DOHH2 (cell line): ENCODE results near the gene KLK2.

Source experiments
- H3F3A ChIP-seq: fragments of 200-600 bp; sonication (generic), shearing (Covaris generic); 2 replicates; pipeline ENCODE4 v1.6.0; 2016; ENCODE audit warnings: antibody characterized with exemption, mild to moderate bottlenecking; ENCODE audit not compliant: control insufficient read depth, insufficient read depth
- H3K27ac ChIP-seq: fragments of 200-600 bp; sonication (generic); 2 replicates; pipeline ENCODE4 v1.5.1; 2014; ENCODE audit warnings: low read depth, mild to moderate bottlenecking, low read length, moderate library complexity
- H3K27me3 ChIP-seq: fragments of 200-600 bp; sonication (generic); 2 replicates; pipeline ENCODE4 v1.6.1; 2014; ENCODE audit warnings: mild to moderate bottlenecking, low read length, mixed read lengths; ENCODE audit not compliant: control insufficient read depth
- H3K36me3 ChIP-seq: fragments of 200-600 bp; sonication (generic); 2 replicates; pipeline ENCODE4 v1.6.1; 2014; ENCODE audit warnings: mild to moderate bottlenecking, low read length, moderate library complexity, mixed read lengths; ENCODE audit not compliant: control insufficient read depth
- H3K4me1 ChIP-seq: fragments of 200-600 bp; sonication (generic); 2 replicates; pipeline ENCODE4 v1.6.1; 2014; ENCODE audit warnings: mild to moderate bottlenecking, low read length, mixed read lengths; ENCODE audit not compliant: control insufficient read depth
- H3K4me2 ChIP-seq: fragments of 200-600 bp; sonication (generic); 2 replicates; pipeline ENCODE4 v1.6.0; 2014; ENCODE audit warnings: mild to moderate bottlenecking, low read length, moderate library complexity
- H3K4me3 ChIP-seq: fragments of 200-600 bp; sonication (generic); 2 replicates; pipeline ENCODE4 v1.5.1; 2014; ENCODE audit warnings: mild to moderate bottlenecking, low read length, mixed read lengths
- H3K79me2 ChIP-seq: fragments of 200-600 bp; sonication (generic); 2 replicates; pipeline ENCODE4 v1.6.1; 2014; ENCODE audit warnings: mild to moderate bottlenecking, low read length, mixed read lengths; ENCODE audit not compliant: control insufficient read depth
- H3K9me2 ChIP-seq: fragments of 200-600 bp; sonication (generic); replicated peaks from 2 replicates; pipeline ENCODE4 v1.6.1; 2014; ENCODE audit warnings: mild to moderate bottlenecking, low read length, mixed read lengths; ENCODE audit not compliant: control insufficient read depth
- H3K9me3 ChIP-seq: fragments of 200-600 bp; sonication (generic); 2 replicates; pipeline ENCODE4 v1.6.1; 2014; ENCODE audit warnings: antibody characterized with exemption, low read length, mixed read lengths; ENCODE audit not compliant: control insufficient read depth, insufficient read depth
- H4K20me1 ChIP-seq: fragments of 200-600 bp; sonication (generic); 2 replicates; pipeline ENCODE4 v1.6.0; 2014; ENCODE audit warnings: low read depth, mild to moderate bottlenecking, antibody characterized with exemption, low read length, moderate library complexity; ENCODE audit not compliant: control insufficient read depth, insufficient read depth
- CTCF ChIP-seq: fragments of 200-600 bp; sonication (generic); IDR thresholded peaks from one replicate; pipeline ENCODE4 v1.5.1; 2014; ENCODE audit warnings: antibody characterized with exemption, mild to moderate bottlenecking, low read depth, low read length; ENCODE audit not compliant: poor library complexity, severe bottlenecking
- EZH2phosphoT487 ChIP-seq: fragments of 200-600 bp; sonication (generic); IDR thresholded peaks from 2 replicates; pipeline ENCODE4 v1.6.1; 2017; ENCODE audit warnings: borderline replicate concordance, mild to moderate bottlenecking, antibody characterized with exemption, low read length, moderate library complexity, mixed read lengths

Gene KLK2

GRCh38 chr19:50873056-50873455 is at the start of gene KLK2:
Gene KLK2 (plus strand): TSS chr19:50873439. CDS start chr19:50873474, 35 bp downstream.
- Histone ChIP-seq H4K20me1 (no peaks in the 10 kb centered on the region), H3K4me2 (no peak within 1 kb of the TSS), H3K9me2 (no peaks in the 10 kb centered on the region), H3F3A (no peaks in the 10 kb centered on the region), H3K36me3 (no peaks in the 10 kb centered on the region), H3K79me2 (no peaks in the 10 kb centered on the region), H3K4me1 (no peaks in the 10 kb centered on the region), H3K27me3 (peaks cover 63% of the 10 kb centered on the region), H3K9me3 (no peaks in the 10 kb centered on the region), H3K4me3 (no peak within 1 kb of the TSS), H3K27ac (no peak within 1 kb of the TSS)
- TF ChIP-seq CTCF (no peak), EZH2phosphoT487 (no peak)

- Histone ChIP-seq H4K20me1 (no peaks in the 10 kb centered on the region), H3K27ac (no peak overlapping the region)
These were observed 46.6 kb upstream of the KLK2 start for GRCh38 chr19:50826492-50827240.

GRCh38 chr19:50827476-50827875 is 45.8 kb upstream of the KLK2 start:
- Histone ChIP-seq H3K36me3 (no peaks in the 10 kb centered on the region), H3K79me2 (no peaks in the 10 kb centered on the region), H3K4me2 (no peak overlapping the region), H3K4me3 (no peak overlapping the region), H3F3A (no peaks in the 10 kb centered on the region), H3K9me2 (no peaks in the 10 kb centered on the region), H3K27me3 (peaks cover 8% of the 10 kb centered on the region; the same call in 1 of the 2 replicates), H3K4me1 (0 out of 2 replicates have a peak, but pooled peaks cover 4% of the 10 kb centered on the region), H3K27ac (no peak overlapping the region), H4K20me1 (no peaks in the 10 kb centered on the region), H3K9me3 (no peaks in the 10 kb centered on the region)
- TF ChIP-seq CTCF (no peak), EZH2phosphoT487 (no peak)

More at GRCh38 chr19:50826492-50827240, 46.6 kb upstream of the KLK2 start:
- Histone ChIP-seq H3K9me3 (no peaks in the 10 kb centered on the region), H3K27me3 (peaks cover 16% of the 10 kb centered on the region), H3K4me1 (peaks cover 5% of the 10 kb centered on the region), H3K4me3 (no peak overlapping the region), H3K36me3 (no peaks in the 10 kb centered on the region), H3K9me2 (no peaks in the 10 kb centered on the region), H3K79me2 (no peaks in the 10 kb centered on the region), H3F3A (no peaks in the 10 kb centered on the region), H3K4me2 (no peak overlapping the region)
- TF ChIP-seq CTCF (no peak), EZH2phosphoT487 (no peak)
